Muscle layer of duodenum (tissue), 2 donors: ENCODE measurements around the gene NUCB2.
"Not testable (repeated sequence)": the region's sequence is repeated elsewhere in the genome, so short reads cannot be mapped to it uniquely, and the experiment has no call there.

ENCODE experiments used
- H3K27ac ChIP-seq: one replicate; pipeline ENCODE4 v1.7.0; 2013; ENCODE audit warnings: mild to moderate bottlenecking, low read length
- H3K27me3 ChIP-seq: one replicate; pipeline ENCODE4 v1.7.0; 2013; ENCODE audit warnings: low read depth, mild to moderate bottlenecking, control low read depth, low read length
- H3K36me3 ChIP-seq, 2 donors: one replicate each; pipeline ENCODE4 v1.7.0; 2013; ENCODE audit warnings: low read length in 2 of 2, control low read depth in 1 of 2, mild to moderate bottlenecking in 1 of 2; ENCODE audit not compliant: insufficient read depth in 2 of 2, control insufficient read depth in 1 of 2
- H3K4me1 ChIP-seq, 2 donors: one replicate each; pipeline ENCODE4 v1.7.0; 2013; ENCODE audit warnings: low read length in 2 of 2, mild to moderate bottlenecking in 2 of 2, control low read depth in 1 of 2, moderate library complexity in 1 of 2; ENCODE audit not compliant: insufficient read depth in 2 of 2, control insufficient read depth in 1 of 2
- H3K4me3 ChIP-seq, 2 donors: one replicate each; pipeline ENCODE4 v1.7.0; 2013; ENCODE audit warnings: low read length in 2 of 2, low read depth in 1 of 2, mild to moderate bottlenecking in 1 of 2
- H3K9me3 ChIP-seq, 2 donors: one replicate each; pipeline ENCODE4 v1.7.0; 2013; ENCODE audit warnings: low read length in 2 of 2, control low read depth in 1 of 2, mild to moderate bottlenecking in 1 of 2; ENCODE audit not compliant: control insufficient read depth in 1 of 2
- donor health status: healthy.

NUCB2 gene

GRCh38 chr11:17250561-17251350 is 25.8 kb upstream of the NUCB2 start:
- no peak overlapping the region for H3K4me3 ChIP-seq
- no peaks in the 10 kb centered on the region for H3K9me3 ChIP-seq
- H3K27ac ChIP-seq: no peak overlapping the region
- H3K27me3 ChIP-seq: no peaks in the 10 kb centered on the region
- no peaks in the 10 kb centered on the region for H3K4me1 ChIP-seq
- H3K36me3 ChIP-seq: no peaks in the 10 kb centered on the region

DNA sequence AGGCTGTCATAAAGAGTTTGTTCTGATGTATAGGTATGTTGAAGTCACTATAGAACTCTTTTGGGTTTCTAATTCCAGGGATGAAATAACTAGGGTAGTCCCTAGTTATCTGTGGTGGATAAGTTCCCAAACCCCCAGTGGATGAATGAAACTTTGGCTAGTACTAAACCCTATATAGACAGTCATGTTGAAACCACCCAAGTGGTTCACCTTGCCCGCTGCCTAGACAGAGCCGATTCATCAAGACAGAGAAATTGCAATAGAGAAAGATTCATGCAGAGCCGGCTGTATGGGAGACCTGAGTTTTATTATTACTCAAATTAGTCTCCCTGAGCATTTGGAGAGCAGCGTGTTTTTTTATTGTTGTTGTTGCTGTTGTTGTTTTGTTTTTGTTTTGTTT is 23.8 kb upstream of the NUCB2 start:
- Histone ChIP-seq H3K4me3 (no peak overlapping the region), H3K27ac (no peak overlapping the region), H3K4me1 (no peaks in the 10 kb centered on the region), H3K36me3 (no peaks in the 10 kb centered on the region), H3K9me3 (no peaks in the 10 kb centered on the region), H3K27me3 (no peaks in the 10 kb centered on the region)

GRCh38 chr11:17256512-17256911 is 20.0 kb upstream of the NUCB2 start:
- Histone ChIP-seq H3K27ac (no peak overlapping the region), H3K27me3 (no peaks in the 10 kb centered on the region), H3K36me3 (no peaks in the 10 kb centered on the region), H3K9me3 (no peaks in the 10 kb centered on the region), H3K4me1 (no peaks in the 10 kb centered on the region), H3K4me3 (no peak overlapping the region)

- Histone ChIP-seq H3K36me3 (no peaks in the 10 kb centered on the region), H3K4me1 (no peaks in the 10 kb centered on the region), H3K27ac (no peak overlapping the region), H3K4me3 (no peak overlapping the region), H3K27me3 (no peaks in the 10 kb centered on the region), H3K9me3 (no peaks in the 10 kb centered on the region)
Measured at GRCh38 chr11:17257196-17257595, 19.3 kb upstream of the NUCB2 start.

- H3K27me3 ChIP-seq: no peaks in the 10 kb centered on the region
- H3K36me3 ChIP-seq: no peaks in the 10 kb centered on the region
- H3K27ac ChIP-seq: no peak overlapping the region
- H3K4me3 ChIP-seq: no peak overlapping the region
- H3K9me3 ChIP-seq: no peaks in the 10 kb centered on the region
- no peaks in the 10 kb centered on the region for H3K4me1 ChIP-seq
Measured at GRCh38 chr11:17258670-17259069, 17.9 kb upstream of the NUCB2 start.

GRCh38 chr11:17259519-17259918 is 17.0 kb upstream of the NUCB2 start:
- Histone ChIP-seq H3K27me3 (no peaks in the 10 kb centered on the region), H3K4me3 (no peak overlapping the region), H3K27ac (no peak overlapping the region), H3K9me3 (no peaks in the 10 kb centered on the region), H3K36me3 (no peaks in the 10 kb centered on the region), H3K4me1 (no peaks in the 10 kb centered on the region)

DNA sequence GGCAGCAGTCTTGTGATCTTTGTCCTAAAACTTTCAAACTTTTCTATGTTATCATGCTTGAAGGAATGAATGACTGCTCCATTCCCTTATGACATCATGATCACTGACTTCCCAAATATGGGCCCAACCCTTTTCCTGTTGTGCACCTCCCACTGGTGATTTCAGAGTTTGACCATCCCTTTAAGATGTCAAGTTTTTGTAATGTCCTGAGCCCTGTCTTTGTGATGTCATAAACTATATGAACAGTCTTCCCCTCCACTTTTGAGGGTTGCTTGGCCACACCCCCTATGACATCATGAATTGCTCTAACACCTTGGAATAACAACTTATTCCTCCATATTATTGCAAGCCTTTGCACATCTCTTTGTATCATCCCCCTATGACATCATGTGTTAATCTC is 16.5 kb upstream of the NUCB2 start:
- no peaks in the 10 kb centered on the region for H3K36me3 ChIP-seq
- H3K27ac ChIP-seq: no peak overlapping the region
- no peaks in the 10 kb centered on the region for H3K27me3 ChIP-seq
- no peaks in the 10 kb centered on the region for H3K4me1 ChIP-seq
- no peak overlapping the region for H3K4me3 ChIP-seq
- no peaks in the 10 kb centered on the region for H3K9me3 ChIP-seq

GRCh38 chr11:17263769-17264168 is 12.8 kb upstream of the NUCB2 start:
- Histone ChIP-seq H3K27ac (no peak overlapping the region), H3K36me3 (no peaks in the 10 kb centered on the region), H3K4me3 (no peak overlapping the region), H3K9me3 (no peaks in the 10 kb centered on the region), H3K4me1 (no peaks in the 10 kb centered on the region), H3K27me3 (no peaks in the 10 kb centered on the region)

- Histone ChIP-seq H3K36me3 (no peaks in the 10 kb centered on the region), H3K4me1 (no peaks in the 10 kb centered on the region), H3K4me3 (no peak overlapping the region), H3K9me3 (no peaks in the 10 kb centered on the region), H3K27me3 (no peaks in the 10 kb centered on the region), H3K27ac (no peak overlapping the region)
Measured at GRCh38 chr11:17266781-17267180, 9.8 kb upstream of the NUCB2 start.

GRCh38 chr11:17267576-17267975 is 9.0 kb upstream of the NUCB2 start:
- no peaks in the 10 kb centered on the region for H3K9me3 ChIP-seq

GRCh38 chr11:17268500-17268899 is 8.0 kb upstream of the NUCB2 start:
- not testable (repeated sequence) for H3K4me3 ChIP-seq, H3K4me1 ChIP-seq, H3K9me3 ChIP-seq, H3K36me3 ChIP-seq, H3K27me3 ChIP-seq, H3K27ac ChIP-seq

More at GRCh38 chr11:17267576-17267975, 9.0 kb upstream of the NUCB2 start:
- Histone ChIP-seq H3K27me3 (no peaks in the 10 kb centered on the region), H3K4me1 (no peaks in the 10 kb centered on the region), H3K4me3 (no peak overlapping the region), H3K36me3 (no peaks in the 10 kb centered on the region), H3K27ac (no peak overlapping the region)

DNA sequence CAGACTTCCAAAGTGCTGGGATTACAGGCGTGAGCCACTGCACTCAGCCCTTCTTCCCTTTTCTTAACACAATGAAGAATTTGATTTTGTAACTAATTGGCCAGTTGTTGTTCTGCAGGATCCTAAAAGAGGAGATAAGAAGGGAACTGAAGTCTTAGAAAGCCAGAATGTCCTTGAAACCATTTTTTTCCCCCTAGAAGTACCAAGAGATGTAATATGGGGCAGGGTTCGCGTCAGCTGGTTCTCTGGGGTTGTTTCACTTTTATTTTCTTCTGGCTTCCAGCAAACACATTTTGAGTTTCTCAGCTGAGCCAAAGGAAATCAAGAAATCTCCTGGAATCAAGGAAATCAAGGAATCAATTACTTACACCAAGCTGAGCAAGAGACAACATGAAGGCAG is 7.6 kb upstream of the NUCB2 start:
- no peaks in the 10 kb centered on the region for H3K4me1 ChIP-seq
- H3K4me3 ChIP-seq: no peak overlapping the region
- H3K36me3 ChIP-seq: no peaks in the 10 kb centered on the region
- H3K9me3 ChIP-seq: no peaks in the 10 kb centered on the region
- no peak overlapping the region for H3K27ac ChIP-seq
- H3K27me3 ChIP-seq: no peaks in the 10 kb centered on the region
